Measurements from ENCODE around the gene PPP6R3. TPM values are rescaled to one million over a fixed set of nuclear protein-coding genes. Genes with fewer than 3 reads are reported as not detected.
A peak's percentile ranks its signal among the peaks of the same experiment; 100 is the strongest.

The PPP6R3 gene, protein sequence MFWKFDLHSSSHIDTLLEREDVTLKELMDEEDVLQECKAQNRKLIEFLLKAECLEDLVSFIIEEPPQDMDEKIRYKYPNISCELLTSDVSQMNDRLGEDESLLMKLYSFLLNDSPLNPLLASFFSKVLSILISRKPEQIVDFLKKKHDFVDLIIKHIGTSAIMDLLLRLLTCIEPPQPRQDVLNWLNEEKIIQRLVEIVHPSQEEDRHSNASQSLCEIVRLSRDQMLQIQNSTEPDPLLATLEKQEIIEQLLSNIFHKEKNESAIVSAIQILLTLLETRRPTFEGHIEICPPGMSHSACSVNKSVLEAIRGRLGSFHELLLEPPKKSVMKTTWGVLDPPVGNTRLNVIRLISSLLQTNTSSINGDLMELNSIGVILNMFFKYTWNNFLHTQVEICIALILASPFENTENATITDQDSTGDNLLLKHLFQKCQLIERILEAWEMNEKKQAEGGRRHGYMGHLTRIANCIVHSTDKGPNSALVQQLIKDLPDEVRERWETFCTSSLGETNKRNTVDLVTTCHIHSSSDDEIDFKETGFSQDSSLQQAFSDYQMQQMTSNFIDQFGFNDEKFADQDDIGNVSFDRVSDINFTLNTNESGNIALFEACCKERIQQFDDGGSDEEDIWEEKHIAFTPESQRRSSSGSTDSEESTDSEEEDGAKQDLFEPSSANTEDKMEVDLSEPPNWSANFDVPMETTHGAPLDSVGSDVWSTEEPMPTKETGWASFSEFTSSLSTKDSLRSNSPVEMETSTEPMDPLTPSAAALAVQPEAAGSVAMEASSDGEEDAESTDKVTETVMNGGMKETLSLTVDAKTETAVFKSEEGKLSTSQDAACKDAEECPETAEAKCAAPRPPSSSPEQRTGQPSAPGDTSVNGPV
- total RNA-seq = 100 to 1,000 TPM; 238 to 334 (median 268) TPM

DNA sequence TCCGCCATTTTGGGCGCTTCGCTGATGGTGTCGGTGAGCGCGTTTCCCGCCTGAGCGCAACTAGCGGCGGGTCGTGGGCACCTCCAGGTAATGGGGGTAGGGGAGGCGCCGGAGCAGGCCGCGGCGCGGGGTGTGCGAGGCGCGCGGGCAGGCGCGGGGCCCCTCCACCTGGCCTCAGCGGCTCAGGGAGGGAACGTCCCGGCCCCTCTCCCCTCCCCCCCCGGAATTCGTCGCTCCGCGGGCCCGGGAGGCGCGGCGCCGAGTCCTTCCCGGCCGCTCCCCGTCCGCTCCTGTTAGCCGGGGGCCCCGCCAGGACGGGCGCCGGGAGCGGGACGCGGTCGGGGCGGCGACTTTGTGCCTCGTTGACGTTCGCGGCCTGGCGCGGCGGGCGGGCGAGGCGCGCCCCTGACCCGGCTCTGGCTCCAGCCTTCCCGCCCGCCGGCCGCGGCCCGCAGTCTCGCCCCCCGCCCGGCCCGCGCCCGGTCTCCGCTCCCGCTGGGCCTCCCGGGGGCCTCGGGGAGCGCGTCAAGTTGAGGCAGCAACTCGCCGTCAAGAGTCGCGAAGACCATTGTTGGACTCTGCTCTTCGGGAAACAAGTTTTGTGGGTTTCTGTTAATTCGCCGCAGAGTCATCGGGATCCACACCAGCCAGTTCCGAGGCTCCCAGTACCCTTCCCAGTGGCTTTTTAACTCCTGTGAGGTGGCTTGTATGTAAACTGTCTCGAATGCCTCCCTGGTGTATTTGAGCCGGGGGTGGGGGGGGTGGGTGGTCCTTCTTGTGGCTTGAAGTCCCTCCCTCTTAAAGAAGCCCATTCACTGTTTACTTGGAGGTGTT lies at the start of gene PPP6R3:
TSS of gene PPP6R3 (plus strand) at position 12 of the 834 bp plus-strand sequence. CDS start 76,913 bp downstream, outside the sequence.
- peak within 1 kb of the TSS; percentile 54 to 96 (median 91) for H3K4me3 ChIP-seq (replicated peaks in 1 of 3)
- H3K27me3 ChIP-seq = no peaks in the 10 kb centered on the region
- WGBS, 2 donors = 0 to 2% methylated on average over 11 to 27 of the region's 92 CpGs
- H3K36me3 ChIP-seq = no peaks in the 10 kb centered on the region
- intact Hi-C loops (cut with DNase I) = loop anchor here (10.0 kb wide), 1 partner anchor 144 kb away; no protein-coding TSS in a partner anchor
- peaks cover 40 to 46% of the 10 kb centered on the region in 2 donors for H3K4me1 ChIP-seq
- DNase-seq = no peak
- no peaks in the 10 kb centered on the region for H3K9me3 ChIP-seq
- TF ChIP-seq, protein P1, sequence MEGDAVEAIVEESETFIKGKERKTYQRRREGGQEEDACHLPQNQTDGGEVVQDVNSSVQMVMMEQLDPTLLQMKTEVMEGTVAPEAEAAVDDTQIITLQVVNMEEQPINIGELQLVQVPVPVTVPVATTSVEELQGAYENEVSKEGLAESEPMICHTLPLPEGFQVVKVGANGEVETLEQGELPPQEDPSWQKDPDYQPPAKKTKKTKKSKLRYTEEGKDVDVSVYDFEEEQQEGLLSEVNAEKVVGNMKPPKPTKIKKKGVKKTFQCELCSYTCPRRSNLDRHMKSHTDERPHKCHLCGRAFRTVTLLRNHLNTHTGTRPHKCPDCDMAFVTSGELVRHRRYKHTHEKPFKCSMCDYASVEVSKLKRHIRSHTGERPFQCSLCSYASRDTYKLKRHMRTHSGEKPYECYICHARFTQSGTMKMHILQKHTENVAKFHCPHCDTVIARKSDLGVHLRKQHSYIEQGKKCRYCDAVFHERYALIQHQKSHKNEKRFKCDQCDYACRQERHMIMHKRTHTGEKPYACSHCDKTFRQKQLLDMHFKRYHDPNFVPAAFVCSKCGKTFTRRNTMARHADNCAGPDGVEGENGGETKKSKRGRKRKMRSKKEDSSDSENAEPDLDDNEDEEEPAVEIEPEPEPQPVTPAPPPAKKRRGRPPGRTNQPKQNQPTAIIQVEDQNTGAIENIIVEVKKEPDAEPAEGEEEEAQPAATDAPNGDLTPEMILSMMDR (IDR thresholded peaks at IDR 0.05) = peak in 2 of 6 experiments; percentile 11 to 16
- TF ChIP-seq POLR2A (IDR thresholded peaks at IDR 0.05) = peak; percentile 62 to 84
- H3K27ac ChIP-seq = peak within 1 kb of the TSS; percentile 91 to 97 (median 95)

DNA sequence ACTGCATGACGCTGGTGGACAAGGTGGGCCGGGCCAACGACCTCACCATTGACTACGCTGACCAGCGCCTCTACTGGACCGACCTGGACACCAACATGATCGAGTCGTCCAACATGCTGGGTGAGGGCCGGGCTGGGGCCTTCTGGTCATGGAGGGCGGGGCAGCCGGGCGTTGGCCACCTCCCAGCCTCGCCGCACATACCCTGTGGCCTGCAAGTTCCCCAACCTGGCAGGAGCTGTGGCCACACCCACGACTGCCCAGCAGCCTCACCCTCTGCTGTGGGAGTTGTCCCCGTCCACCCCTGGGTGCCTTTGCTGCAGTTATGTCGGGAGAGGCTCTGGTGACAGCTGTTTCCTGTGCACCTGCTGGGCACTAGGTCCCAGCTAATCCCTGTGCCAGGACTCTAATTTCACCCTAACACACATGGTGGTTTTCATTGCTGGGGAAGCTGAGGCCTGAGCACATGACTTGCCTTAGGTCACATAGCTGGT lies 49.0 kb upstream of the PPP6R3 start:
- intact Hi-C loops (cut with DNase I) = no loop called here
- Histone ChIP-seq H3K27ac (peak overlapping the region in 1 of 3 donors; percentile 17), H3K9me3 (no peaks in the 10 kb centered on the region), H3K27me3 (no peaks in the 10 kb centered on the region), H3K4me1 (peaks cover 0 to 2% of the 10 kb centered on the region in 2 donors), H3K36me3 (peaks cover 43 to 55% of the 10 kb centered on the region in 2 donors), H3K4me3 (replicated peaks in 1 of 3) (no peak overlapping the region)
- no peak for DNase-seq
- WGBS, 2 donors = 89 to 93% methylated on average over 6 to 12 of the region's 17 CpGs
- TF ChIP-seq, protein P1 (IDR thresholded peaks at IDR 0.05) = no peak

DNA sequence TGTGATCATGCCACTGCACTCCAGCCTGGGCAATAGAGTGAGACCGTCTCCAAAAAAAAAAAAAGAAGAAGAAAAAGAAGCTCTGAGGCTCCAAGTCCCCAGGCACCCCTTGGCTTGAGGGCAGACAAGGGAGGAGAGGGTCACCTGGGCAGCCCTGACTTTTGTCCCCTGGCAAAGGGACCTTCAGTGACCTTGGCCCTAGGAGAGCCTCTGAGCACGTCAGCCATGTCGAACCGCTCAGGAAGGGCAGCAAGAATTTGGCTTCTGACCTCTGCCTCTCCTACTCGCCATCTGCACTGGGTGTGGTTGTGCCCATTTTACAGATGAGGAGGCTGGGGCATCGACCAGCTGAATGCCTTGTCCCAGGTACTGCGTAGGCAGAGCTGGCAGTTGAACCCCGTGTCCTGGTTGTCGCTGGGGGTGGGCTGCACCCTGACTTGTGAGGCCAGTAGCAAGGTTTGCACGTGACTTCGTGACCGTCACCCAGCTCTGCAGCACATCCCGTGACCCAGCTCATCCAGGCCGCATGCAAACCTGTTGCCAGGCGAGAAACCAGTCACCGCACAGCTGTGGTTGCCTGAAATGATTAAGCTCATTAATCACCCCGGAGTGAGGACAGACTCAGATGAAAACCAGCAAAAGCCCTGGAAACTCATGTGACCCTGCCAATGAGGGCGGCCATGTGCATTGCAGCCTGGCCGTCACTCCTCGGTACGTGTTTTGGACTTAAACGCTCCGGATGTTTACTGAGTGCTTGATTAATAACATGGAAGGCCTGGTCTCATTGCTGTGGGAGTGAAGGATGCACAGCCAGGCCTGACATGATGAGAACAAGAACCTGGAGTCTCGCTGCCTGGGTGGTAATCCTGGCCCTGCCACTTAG lies 47.7 kb upstream of the PPP6R3 start:
- Histone ChIP-seq H3K27me3 (no peaks in the 10 kb centered on the region), H3K4me1 (no peaks in the 10 kb centered on the region), H3K27ac (peak overlapping the region in 2 of 3 donors; percentile 2 to 3), H3K36me3 (peaks cover 43 to 51% of the 10 kb centered on the region in 2 donors), H3K4me3 (replicated peaks in 1 of 3) (no peak overlapping the region), H3K9me3 (no peaks in the 10 kb centered on the region)
- no peak for DNase-seq
- TF ChIP-seq POLR2A (IDR thresholded peaks at IDR 0.05) = no peak
- TF ChIP-seq, protein P1 (IDR thresholded peaks at IDR 0.05) = no peak
- intact Hi-C loops (cut with DNase I) = no loop called here
- 88 to 95% methylated on average over 19 to 21 of the region's 24 CpGs for WGBS, 2 donors

DNA sequence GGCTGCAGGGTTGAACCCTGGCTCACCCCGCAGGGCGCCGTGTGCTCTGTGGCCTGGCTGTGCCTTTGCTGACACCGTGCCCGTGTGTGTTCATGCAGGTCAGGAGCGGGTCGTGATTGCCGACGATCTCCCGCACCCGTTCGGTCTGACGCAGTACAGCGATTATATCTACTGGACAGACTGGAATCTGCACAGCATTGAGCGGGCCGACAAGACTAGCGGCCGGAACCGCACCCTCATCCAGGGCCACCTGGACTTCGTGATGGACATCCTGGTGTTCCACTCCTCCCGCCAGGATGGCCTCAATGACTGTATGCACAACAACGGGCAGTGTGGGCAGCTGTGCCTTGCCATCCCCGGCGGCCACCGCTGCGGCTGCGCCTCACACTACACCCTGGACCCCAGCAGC lies 47.0 kb upstream of the PPP6R3 start:
- 87 to 93% methylated on average over 11 to 23 of the region's 27 CpGs for WGBS, 2 donors
- Histone ChIP-seq H3K4me1 (no peaks in the 10 kb centered on the region), H3K27me3 (no peaks in the 10 kb centered on the region), H3K9me3 (no peaks in the 10 kb centered on the region), H3K27ac (peak overlapping the region in 1 of 3 donors; percentile 50), H3K4me3 (replicated peaks in 1 of 3) (no peak overlapping the region), H3K36me3 (peaks cover 43 to 51% of the 10 kb centered on the region in 2 donors)
- intact Hi-C loops (cut with DNase I) = no loop called here
- no peak for DNase-seq
- TF ChIP-seq, protein P1 (IDR thresholded peaks at IDR 0.05) = no peak
- no peak for TF ChIP-seq POLR2A (IDR thresholded peaks at IDR 0.05)

Measured in thyroid gland (tissue), 4 donors.